ENCODE data around the gene MICAL3. TPM values are rescaled to one million over a fixed set of nuclear protein-coding genes. Genes with fewer than 3 reads are reported as not detected.

The MICAL3 gene
- total RNA-seq, 1 donor from 2014 or later, result 47.9 TPM

DNA sequence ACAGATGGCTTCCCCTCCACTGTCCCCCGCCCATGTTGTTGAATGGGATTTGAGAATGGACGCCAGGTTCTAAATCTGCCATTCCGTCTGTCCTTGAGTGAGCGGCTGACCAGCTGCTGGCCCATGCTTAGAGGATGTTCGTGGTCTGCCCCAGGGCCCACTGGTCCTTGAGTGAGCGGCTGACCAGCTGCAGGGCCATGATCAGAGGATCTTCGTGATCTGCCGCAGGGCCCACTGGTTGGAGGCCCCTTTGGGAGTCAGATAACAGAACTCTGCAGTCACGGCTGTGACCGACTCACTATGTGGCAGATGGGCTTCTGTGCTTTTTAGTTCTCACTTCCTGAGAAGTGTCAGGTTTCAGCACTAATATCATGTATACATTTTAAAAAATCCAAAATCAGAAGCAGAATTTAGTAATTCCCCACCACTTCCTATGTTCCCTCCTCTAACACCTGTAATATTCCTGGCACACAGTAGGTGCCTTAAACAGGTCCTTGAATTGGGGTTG lies 54.1 kb downstream of the MICAL3 start:
- Mint-ChIP-seq H3K4me3 (ENCODE audit: unreplicated experiment) (no peak overlapping the region), H3K27me3 (ENCODE audit: unreplicated experiment) (no peaks in the 10 kb centered on the region), H3K9me3 (ENCODE audit: unreplicated experiment) (no peaks in the 10 kb centered on the region), H3K4me1 (ENCODE audit: unreplicated experiment) (peaks cover 66% of the 10 kb centered on the region), H3K27ac (ENCODE audit: unreplicated experiment) (peak overlapping the region; percentile 82), H3K36me3 (ENCODE audit: unreplicated experiment) (peaks cover 3% of the 10 kb centered on the region)
- TF ChIP-seq, protein P1, sequence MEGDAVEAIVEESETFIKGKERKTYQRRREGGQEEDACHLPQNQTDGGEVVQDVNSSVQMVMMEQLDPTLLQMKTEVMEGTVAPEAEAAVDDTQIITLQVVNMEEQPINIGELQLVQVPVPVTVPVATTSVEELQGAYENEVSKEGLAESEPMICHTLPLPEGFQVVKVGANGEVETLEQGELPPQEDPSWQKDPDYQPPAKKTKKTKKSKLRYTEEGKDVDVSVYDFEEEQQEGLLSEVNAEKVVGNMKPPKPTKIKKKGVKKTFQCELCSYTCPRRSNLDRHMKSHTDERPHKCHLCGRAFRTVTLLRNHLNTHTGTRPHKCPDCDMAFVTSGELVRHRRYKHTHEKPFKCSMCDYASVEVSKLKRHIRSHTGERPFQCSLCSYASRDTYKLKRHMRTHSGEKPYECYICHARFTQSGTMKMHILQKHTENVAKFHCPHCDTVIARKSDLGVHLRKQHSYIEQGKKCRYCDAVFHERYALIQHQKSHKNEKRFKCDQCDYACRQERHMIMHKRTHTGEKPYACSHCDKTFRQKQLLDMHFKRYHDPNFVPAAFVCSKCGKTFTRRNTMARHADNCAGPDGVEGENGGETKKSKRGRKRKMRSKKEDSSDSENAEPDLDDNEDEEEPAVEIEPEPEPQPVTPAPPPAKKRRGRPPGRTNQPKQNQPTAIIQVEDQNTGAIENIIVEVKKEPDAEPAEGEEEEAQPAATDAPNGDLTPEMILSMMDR (IDR thresholded peaks at IDR 0.05), result no peak
- no peak for DNase-seq (ENCODE audit: extremely low spot score, unreplicated experiment)

DNA sequence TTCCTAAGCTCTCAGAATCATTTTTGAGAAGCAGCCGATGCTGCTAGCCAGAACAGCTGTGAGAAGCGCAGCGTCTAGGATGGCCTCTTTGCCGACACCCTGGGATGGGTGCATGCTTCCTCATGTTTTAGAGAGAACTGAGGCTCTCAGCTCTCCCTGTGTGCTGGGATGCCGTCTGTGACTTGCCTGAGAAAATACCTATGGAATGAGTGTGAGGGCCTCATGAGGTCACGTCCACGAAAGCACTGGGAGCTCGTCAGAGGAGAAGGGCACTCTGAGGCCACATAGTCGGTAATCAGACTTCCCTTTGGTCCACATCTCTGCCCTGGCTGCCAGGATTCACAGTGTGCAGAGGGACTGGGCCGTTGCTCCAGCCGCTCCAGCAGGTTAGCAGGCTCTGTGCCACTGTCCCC lies 54.7 kb downstream of the MICAL3 start:
- H3K9me3 Mint-ChIP-seq (ENCODE audit: unreplicated experiment), result no peaks in the 10 kb centered on the region
- DNase-seq (ENCODE audit: extremely low spot score, unreplicated experiment), result no peak
- peaks cover 63% of the 10 kb centered on the region for H3K4me1 Mint-ChIP-seq (ENCODE audit: unreplicated experiment)
- H3K27ac Mint-ChIP-seq (ENCODE audit: unreplicated experiment), result peak overlapping the region; percentile 82
- H3K27me3 Mint-ChIP-seq (ENCODE audit: unreplicated experiment), result no peaks in the 10 kb centered on the region
- TF ChIP-seq, protein P1 (IDR thresholded peaks at IDR 0.05), result no peak
- no peak overlapping the region for H3K4me3 Mint-ChIP-seq (ENCODE audit: unreplicated experiment)
- peaks cover 3% of the 10 kb centered on the region for H3K36me3 Mint-ChIP-seq (ENCODE audit: unreplicated experiment)

DNA sequence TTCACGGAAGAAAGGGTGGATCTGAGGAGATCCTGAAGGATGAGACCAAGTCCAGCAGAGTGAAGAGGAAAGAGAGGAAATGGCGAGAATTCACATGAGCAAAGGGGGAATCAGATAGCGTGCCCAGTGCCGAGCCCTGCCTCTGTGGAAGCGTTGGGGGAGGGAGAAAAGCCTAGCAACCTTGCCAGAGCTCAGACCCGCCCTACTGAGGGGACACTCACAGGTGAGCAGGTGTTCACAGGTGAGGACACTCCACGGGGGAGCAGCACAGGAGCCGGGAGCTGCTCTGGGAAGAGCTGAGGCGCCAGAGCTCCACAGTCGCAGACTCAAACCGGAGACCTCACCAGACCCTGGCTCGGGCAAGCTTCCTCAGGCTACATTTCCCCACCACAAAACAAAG lies 56.2 kb downstream of the MICAL3 start:
- TF ChIP-seq, protein P1 (IDR thresholded peaks at IDR 0.05), result no peak
- Mint-ChIP-seq H3K27me3 (ENCODE audit: unreplicated experiment) (no peaks in the 10 kb centered on the region), H3K4me3 (ENCODE audit: unreplicated experiment) (no peak overlapping the region), H3K36me3 (ENCODE audit: unreplicated experiment) (peaks cover 3% of the 10 kb centered on the region), H3K9me3 (ENCODE audit: unreplicated experiment) (no peaks in the 10 kb centered on the region), H3K4me1 (ENCODE audit: unreplicated experiment) (peaks cover 61% of the 10 kb centered on the region), H3K27ac (ENCODE audit: unreplicated experiment) (no peak overlapping the region)
- no peak for DNase-seq (ENCODE audit: extremely low spot score, unreplicated experiment)

DNA sequence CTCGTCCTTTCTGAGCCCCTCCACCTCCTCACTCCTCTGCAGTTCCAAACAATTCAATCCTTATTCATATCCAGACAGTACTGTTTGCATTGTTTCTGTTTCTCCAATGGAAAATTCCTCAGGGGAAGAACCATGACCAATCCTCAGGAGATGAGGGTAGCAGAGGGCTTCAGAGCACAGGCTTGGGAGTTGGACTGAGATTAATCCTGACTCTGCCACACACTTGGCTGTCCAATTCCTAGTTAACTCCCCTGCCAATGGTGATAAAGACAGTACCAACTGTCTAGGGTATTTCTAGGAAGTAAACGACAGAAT lies 58.0 kb downstream of the MICAL3 start:
- H3K9me3 Mint-ChIP-seq (ENCODE audit: unreplicated experiment), result no peaks in the 10 kb centered on the region
- no peak overlapping the region for H3K4me3 Mint-ChIP-seq (ENCODE audit: unreplicated experiment)
- peak overlapping the region; percentile 2 for H3K27ac Mint-ChIP-seq (ENCODE audit: unreplicated experiment)
- DNase-seq (ENCODE audit: extremely low spot score, unreplicated experiment), result no peak
- H3K27me3 Mint-ChIP-seq (ENCODE audit: unreplicated experiment), result no peaks in the 10 kb centered on the region
- peaks cover 44% of the 10 kb centered on the region for H3K4me1 Mint-ChIP-seq (ENCODE audit: unreplicated experiment)
- TF ChIP-seq, protein P1 (IDR thresholded peaks at IDR 0.05), result no peak
- H3K36me3 Mint-ChIP-seq (ENCODE audit: unreplicated experiment), result peaks cover 3% of the 10 kb centered on the region

DNA sequence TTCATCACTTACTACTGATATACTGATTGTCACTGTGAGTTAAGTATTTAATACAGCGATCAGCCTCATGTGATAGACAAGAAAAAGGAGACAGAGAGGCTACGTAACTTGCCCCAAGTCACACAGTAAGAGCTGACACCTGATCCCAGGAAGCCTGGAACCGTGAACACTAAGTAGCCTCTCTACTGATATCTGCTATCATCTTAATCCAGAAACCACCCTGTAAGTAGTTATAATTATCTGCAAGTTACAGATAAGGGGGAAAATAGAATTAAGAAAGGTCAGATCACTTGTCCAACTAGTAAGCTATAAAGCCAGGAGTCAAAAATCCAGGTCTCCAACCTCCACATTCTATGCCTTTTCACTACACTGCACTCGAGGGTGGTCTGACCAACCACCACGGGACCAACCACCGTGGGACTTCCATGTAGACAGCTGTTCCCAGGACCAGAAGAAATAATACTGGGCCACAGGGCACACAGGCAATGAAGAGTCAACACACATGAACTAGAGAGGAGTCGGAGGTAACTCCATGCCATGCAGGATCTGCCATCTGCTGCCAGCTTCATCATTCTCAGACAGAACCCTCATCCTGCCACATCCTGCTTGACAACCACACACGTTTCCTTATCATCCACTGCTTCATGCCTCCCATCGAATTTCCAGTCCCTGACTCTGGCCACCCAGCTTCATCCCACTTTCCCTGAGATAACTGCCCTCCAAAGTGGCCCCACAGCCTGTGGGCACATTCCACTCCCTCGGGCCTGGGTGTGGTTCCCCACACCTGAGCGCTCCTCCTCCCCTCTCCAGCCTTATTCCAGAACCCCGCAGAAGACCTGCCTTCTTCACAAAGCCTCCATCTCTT lies 58.6 kb downstream of the MICAL3 start:
- DNase-seq (ENCODE audit: extremely low spot score, unreplicated experiment), result no peak
- no peaks in the 10 kb centered on the region for H3K27me3 Mint-ChIP-seq (ENCODE audit: unreplicated experiment)
- peaks cover 42% of the 10 kb centered on the region for H3K4me1 Mint-ChIP-seq (ENCODE audit: unreplicated experiment)
- peak overlapping the region; percentile 2 for H3K27ac Mint-ChIP-seq (ENCODE audit: unreplicated experiment)
- no peak overlapping the region for H3K4me3 Mint-ChIP-seq (ENCODE audit: unreplicated experiment)
- H3K9me3 Mint-ChIP-seq (ENCODE audit: unreplicated experiment), result no peaks in the 10 kb centered on the region
- peaks cover 3% of the 10 kb centered on the region for H3K36me3 Mint-ChIP-seq (ENCODE audit: unreplicated experiment)
- TF ChIP-seq, protein P1 (IDR thresholded peaks at IDR 0.05), result no peak

Data from osteocyte (in vitro differentiated cells).